Mucosa of rectum (tissue), 2 donors: ENCODE measurements around the gene FADS3.
"Not testable (repeated sequence)": the region's sequence is repeated elsewhere in the genome, so short reads cannot be mapped to it uniquely, and the experiment has no call there.

Experiments
- H3K27ac ChIP-seq, 2 donors: one replicate each; pipeline ENCODE4 v1.7.0; 2013; ENCODE audit warnings: inconsistent platforms in 2 of 2, low read depth in 2 of 2, low read length in 2 of 2
- H3K27me3 ChIP-seq, 2 donors: one replicate each; pipeline ENCODE4 v1.7.0; 2013; ENCODE audit warnings: low read length in 2 of 2; ENCODE audit not compliant: control insufficient read depth in 2 of 2, insufficient read depth in 2 of 2
- H3K36me3 ChIP-seq, 2 donors: one replicate each; pipeline ENCODE4 v1.7.0; 2013; ENCODE audit warnings: low read length in 2 of 2; ENCODE audit not compliant: control insufficient read depth in 2 of 2, insufficient read depth in 2 of 2
- H3K4me1 ChIP-seq, 2 donors: one replicate each; pipeline ENCODE4 v1.7.0; 2013; ENCODE audit warnings: low read length in 2 of 2, mild to moderate bottlenecking in 1 of 2; ENCODE audit not compliant: control insufficient read depth in 2 of 2, insufficient read depth in 2 of 2
- H3K4me3 ChIP-seq, 2 donors: one replicate each; pipeline ENCODE4 v1.7.0; 2013; ENCODE audit warnings: low read length in 2 of 2
- H3K9ac ChIP-seq, 2 donors: one replicate each; pipeline ENCODE4 v1.7.0; 2013; ENCODE audit warnings: low read length in 2 of 2, low read depth in 1 of 2, mild to moderate bottlenecking in 1 of 2
- H3K9me3 ChIP-seq, 2 donors: one replicate each; pipeline ENCODE4 v1.7.0; 2013; ENCODE audit warnings: low read length in 2 of 2; ENCODE audit not compliant: control insufficient read depth in 2 of 2
- donor health status: healthy.
- donor health status: Normal muscosa, but diverticular disease.

The FADS3 gene

DNA sequence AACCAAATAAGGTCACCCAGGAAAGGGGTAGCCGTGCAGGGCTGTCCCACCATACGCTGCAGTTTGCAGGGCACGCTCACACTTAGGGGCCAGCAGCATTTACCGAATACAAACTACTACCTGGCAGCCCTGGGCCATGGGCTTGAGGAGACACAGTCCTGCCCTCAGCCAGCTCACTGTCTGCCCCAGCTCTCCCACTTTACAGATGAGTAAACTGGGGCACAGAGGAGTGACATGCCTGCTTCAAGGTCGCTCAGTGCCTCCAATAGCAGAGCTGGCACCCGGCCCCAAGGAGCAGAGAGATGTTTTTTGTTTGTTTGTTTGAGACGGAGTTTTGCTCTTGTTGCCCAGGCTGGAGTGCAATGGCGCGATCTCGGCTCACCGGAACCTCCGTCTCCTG is 2.8 kb downstream of the FADS3 start:
- Histone ChIP-seq H3K27ac (no peak overlapping the region), H3K9me3 (no peaks in the 10 kb centered on the region), H3K4me3 (no peak overlapping the region), H3K4me1 (peaks cover 9 to 10% of the 10 kb centered on the region in 2 donors), H3K36me3 (no peaks in the 10 kb centered on the region), H3K27me3 (peaks cover 0 to 2% of the 10 kb centered on the region in 2 donors), H3K9ac (no peak overlapping the region)

DNA sequence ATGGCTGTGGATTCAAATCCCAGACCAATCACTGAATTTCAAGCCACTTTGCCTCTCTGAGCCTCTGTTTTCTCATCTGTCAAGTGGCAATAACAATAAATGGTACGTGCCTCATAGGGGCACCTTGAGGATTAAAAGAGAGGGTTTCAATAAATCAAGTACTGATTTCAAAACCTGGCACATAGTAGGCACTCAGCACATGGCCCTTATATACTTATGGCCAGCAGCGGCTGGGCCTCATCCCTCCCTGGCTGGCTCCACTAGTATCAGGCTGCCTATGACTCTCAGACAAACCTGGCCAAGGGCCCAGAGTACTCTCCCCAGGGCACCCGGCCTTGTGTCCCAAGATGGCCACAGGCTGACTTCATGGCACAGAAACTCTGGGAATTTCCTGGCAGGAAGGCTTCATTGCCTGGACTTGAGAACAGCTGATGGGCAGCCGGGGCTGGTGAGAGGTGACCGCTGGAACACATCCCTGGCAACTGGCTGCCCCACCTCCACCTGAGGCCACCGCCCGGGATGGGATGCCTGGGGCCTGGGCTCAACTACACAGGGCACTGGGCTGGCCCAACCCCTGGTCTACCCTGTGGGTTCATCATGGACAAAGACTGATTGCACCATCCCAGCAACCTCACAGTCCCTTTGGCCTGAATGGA is 3.4 kb downstream of the FADS3 start:
- Histone ChIP-seq H3K9me3 (no peaks in the 10 kb centered on the region), H3K4me1 (peaks cover 9 to 10% of the 10 kb centered on the region in 2 donors), H3K9ac (no peak overlapping the region), H3K36me3 (no peaks in the 10 kb centered on the region), H3K4me3 (no peak overlapping the region), H3K27me3 (peaks cover 0 to 2% of the 10 kb centered on the region in 2 donors), H3K27ac (no peak overlapping the region)

DNA sequence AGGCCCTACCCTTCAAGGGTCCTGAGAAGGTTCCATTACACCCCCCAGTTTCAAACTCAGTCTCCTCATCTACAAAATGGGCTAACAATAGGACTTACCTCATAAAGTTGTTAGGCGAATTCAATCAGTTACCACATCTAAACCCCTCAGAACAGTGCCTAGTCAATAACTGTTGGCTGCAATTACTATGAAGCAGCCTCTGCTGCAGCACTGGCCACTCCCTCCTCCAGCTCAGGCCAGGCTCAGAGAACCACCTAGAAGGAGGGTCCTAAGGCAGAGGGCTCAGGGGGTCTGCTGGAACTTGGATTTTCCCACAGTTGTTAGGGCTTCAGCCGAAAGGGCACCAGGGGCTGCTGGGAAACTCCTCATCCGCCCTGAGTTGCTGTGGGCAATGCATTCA is 4.7 kb downstream of the FADS3 start:
- Histone ChIP-seq H3K4me3 (no peak overlapping the region), H3K4me1 (peaks cover 9 to 10% of the 10 kb centered on the region in 2 donors), H3K27ac (no peak overlapping the region), H3K9ac (no peak overlapping the region), H3K27me3 (peaks cover 0 to 2% of the 10 kb centered on the region in 2 donors), H3K9me3 (no peaks in the 10 kb centered on the region), H3K36me3 (no peaks in the 10 kb centered on the region)

DNA sequence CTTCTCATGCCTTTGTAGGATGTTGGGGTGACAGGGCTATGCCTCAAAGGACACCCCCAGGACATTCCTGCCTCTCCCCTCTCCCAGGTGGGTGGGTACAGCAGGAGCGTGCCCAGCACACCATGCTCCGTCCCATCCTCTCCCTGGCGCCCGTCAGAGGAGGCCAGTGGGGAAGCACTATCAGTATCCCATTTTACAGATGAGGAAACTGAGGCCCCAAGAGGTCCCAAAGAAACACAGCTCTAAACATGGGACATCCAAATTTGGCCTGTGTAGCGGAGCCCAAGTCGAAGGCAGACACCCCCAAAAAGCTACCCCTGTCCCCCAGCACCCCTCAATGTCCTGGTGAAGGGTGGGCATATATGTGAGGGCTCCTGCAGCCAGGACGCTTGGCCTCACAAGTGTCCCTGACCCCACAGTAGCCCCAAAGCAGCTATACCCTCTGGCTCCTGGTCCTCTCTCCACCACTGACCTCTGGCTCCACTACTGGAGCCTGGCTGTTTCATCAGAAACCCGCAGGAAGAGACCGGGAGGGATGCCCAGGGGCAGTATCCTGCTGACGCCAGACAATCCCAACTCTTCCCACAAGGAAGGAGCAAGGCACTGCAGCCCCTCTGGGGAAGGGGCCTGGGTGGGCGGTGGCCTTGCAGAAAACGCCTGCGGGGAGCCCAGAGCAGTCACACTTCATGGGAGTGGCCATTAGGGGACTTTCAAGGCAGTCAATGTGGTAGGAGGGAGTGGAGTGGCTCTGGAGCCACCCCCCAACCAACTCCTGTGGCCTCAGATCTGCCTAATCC is 5.4 kb downstream of the FADS3 start:
- Histone ChIP-seq H3K27me3 (peaks cover 0 to 2% of the 10 kb centered on the region in 2 donors), H3K4me3 (no peak overlapping the region), H3K9me3 (no peaks in the 10 kb centered on the region), H3K4me1 (peaks cover 8 to 9% of the 10 kb centered on the region in 2 donors), H3K27ac (no peak overlapping the region), H3K36me3 (no peaks in the 10 kb centered on the region), H3K9ac (no peak overlapping the region)

DNA sequence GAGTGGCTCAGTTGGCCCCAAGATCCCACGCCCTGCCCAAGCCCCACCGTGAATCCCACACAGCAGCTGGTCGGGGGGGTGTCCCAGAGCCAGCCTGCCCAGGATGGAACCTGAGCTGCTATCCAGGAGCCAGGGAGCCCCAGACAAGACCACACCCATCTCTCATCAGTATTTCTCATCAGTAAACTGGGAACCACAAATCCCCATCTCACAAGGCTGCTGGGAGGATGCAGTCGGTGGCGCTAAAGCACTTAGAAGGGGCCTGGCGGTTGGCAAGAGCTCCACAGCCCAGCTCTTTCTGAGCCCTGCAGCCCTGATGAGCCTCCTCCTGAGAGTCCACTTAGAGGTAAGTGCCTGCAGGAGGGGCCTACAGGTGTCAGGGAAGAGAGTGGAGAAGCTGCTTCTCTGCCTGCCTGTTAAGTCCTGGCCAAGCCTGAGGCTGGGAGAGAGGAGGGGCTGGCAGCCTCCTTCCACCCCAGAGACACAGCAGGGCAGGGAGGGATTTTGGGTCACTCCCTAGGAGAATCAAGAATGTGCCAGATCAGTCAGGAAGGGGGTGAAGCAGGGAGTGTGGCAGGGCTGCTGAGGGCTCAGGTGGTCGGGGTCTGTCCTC is 6.1 kb downstream of the FADS3 start:
- Histone ChIP-seq H3K4me1 (peaks cover under 1 to 2% of the 10 kb centered on the region in 2 donors), H3K27ac (no peak overlapping the region), H3K4me3 (no peak overlapping the region), H3K9me3 (no peaks in the 10 kb centered on the region), H3K36me3 (no peaks in the 10 kb centered on the region), H3K27me3 (peaks cover 0 to 2% of the 10 kb centered on the region in 2 donors), H3K9ac (no peak overlapping the region)

DNA sequence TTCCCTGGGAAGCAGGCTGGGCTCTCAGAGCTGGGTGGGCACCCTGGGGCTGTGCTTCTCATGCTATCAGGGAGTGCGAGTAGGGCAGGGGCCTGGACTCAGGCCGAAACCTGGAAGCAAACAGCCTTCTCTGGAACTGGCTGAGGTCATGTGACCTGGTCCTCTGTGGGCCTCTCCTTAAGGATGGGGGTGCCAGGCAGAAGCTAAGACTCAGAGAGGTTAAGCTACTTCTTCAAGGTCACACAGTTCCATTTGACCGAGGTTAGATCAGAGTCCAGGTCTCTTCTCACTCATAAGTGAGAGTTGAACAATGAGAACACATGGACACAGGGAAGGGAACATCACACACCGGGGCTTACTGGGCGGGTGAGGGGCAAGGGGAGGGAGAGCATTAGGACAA is 7.4 kb downstream of the FADS3 start:
- Histone ChIP-seq H3K4me3 (no peak overlapping the region), H3K9me3 (no peaks in the 10 kb centered on the region), H3K9ac (no peak overlapping the region), H3K27ac (no peak overlapping the region), H3K4me1 (no peaks in the 10 kb centered on the region), H3K27me3 (peaks cover 0 to 2% of the 10 kb centered on the region in 2 donors), H3K36me3 (no peaks in the 10 kb centered on the region)

DNA sequence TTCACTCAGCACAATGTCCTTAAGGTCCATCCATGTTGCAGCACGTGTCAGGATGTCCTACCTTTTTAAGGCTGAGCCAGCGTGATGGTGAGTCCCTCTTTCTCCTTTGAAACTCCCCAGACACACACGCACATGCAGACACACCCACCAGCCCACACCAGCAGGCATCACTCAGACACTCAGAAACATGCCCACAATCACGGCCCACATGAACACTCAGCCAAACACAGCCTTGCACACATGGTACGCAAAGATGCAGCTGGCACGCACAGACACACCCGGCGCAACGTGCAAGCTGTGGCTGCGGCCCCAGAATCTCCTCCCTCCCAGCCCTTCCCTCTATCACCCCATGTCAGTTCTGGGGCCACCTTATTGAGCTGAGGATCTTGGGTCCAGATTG is 8.0 kb downstream of the FADS3 start:
- Histone ChIP-seq H3K9ac (no peak overlapping the region), H3K4me1 (no peaks in the 10 kb centered on the region), H3K27me3 (peaks cover 0 to 2% of the 10 kb centered on the region in 2 donors), H3K4me3 (no peak overlapping the region), H3K9me3 (no peaks in the 10 kb centered on the region), H3K36me3 (no peaks in the 10 kb centered on the region), H3K27ac (no peak overlapping the region)

DNA sequence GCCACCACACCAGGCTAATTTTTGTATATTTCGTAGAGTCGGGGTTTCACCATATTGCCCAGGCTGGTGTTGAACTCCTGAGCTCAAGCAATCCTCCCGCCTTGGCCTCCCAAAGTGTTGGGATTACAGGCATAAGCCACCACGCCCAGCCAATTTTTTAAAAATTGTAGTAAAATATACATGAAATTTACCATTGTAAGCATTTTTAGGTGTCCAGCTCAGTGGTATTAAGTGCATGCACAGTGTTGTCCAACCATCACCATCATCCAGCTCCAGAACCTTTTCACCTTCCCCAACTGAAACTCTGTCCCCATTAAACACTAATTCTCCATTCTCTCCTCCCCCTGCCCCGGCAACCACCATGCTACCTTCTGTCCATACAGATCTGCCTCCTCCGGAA is 8.5 kb downstream of the FADS3 start:
- no peak overlapping the region for H3K27ac ChIP-seq
- no peaks in the 10 kb centered on the region for H3K4me1 ChIP-seq
- no peaks in the 10 kb centered on the region for H3K9me3 ChIP-seq
- no peak overlapping the region for H3K4me3 ChIP-seq
- peaks cover 0 to 2% of the 10 kb centered on the region in 2 donors for H3K27me3 ChIP-seq
- no peaks in the 10 kb centered on the region for H3K36me3 ChIP-seq
- H3K9ac ChIP-seq: no peak overlapping the region

DNA sequence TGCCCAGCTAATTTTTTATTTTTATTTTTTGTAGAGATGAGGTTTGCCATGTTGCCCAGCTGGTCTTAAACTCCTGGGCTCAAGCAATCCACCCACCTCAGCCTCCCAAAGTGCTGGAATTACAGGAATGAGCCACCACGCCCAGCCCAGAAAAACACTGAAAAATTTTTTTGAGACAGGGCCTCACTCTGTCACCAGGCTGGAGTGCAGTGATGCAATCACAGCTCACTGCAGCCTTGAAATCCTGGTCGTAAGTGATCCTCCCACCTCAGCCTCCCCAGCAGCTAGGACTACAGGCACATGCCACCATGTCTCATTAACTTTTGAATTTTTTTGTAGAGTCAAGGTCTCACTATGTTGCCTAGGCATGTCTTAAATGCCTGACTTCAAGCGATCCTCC is 9.1 kb downstream of the FADS3 start:
- H3K4me3 ChIP-seq, H3K27me3 ChIP-seq, H3K36me3 ChIP-seq, H3K27ac ChIP-seq, H3K4me1 ChIP-seq, H3K9me3 ChIP-seq, H3K9ac ChIP-seq: not testable (repeated sequence)

DNA sequence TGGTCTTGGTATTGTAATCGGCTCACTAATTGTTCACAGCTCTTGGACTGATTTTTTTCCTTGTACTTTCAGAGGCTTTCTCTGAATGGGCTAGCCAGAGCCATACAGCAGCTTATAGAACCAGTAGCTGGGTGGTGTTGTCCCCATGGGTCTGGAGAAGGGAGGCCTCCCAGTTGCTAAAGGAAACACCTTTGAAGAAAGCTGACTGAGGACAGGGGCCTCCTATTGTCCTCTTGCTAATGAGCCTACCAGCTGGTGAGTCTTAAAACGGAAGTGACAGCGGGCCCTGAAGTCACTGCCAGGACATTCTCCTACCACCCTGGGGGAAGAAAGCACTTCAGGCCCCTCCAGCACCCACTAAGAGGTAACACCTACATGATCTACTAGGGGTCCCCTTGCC is 9.9 kb downstream of the FADS3 start:
- Histone ChIP-seq H3K4me3 (no peak overlapping the region), H3K27me3 (no peaks in the 10 kb centered on the region), H3K9me3 (no peaks in the 10 kb centered on the region), H3K27ac (no peak overlapping the region), H3K4me1 (no peaks in the 10 kb centered on the region), H3K36me3 (no peaks in the 10 kb centered on the region), H3K9ac (no peak overlapping the region)
